DND-41 (cell line): ENCODE measurements around the gene SYNE3.
"Not testable (repeated sequence)": the region's sequence is repeated elsewhere in the genome, so short reads cannot be mapped to it uniquely, and the experiment has no call there.

Source experiments
- ATAC-seq: fragments of 200-7000 bp; cut with Tn5 transposase; 3 replicates; pipeline ENCODE4 v1.9.1; 2021; ENCODE audit warnings: low read depth; ENCODE audit not compliant: insufficient read depth
- DNase-seq: peaks from one replicate; pipeline ENCODE4 v3.0.0-alpha.2; 2020
- H2AFZ ChIP-seq: 2 replicates; pipeline ENCODE4 v1.6.0; 2012; ENCODE audit warnings: low read depth, low read length
- H3K27ac ChIP-seq: 2 replicates; pipeline ENCODE4 v1.5.1; 2012; ENCODE audit warnings: low read length, inconsistent platforms
- H3K27me3 ChIP-seq: fragments of 200-600 bp; sonication (generic); 2 replicates; pipeline ENCODE4 v1.6.0; 2012; ENCODE audit warnings: low read length, mild to moderate bottlenecking, inconsistent platforms; ENCODE audit not compliant: insufficient read depth, poor library complexity
- H3K36me3 ChIP-seq: 2 replicates; pipeline ENCODE4 v1.5.1; 2012; ENCODE audit warnings: low read length, inconsistent platforms; ENCODE audit not compliant: insufficient read depth
- H3K4me1 ChIP-seq: 2 replicates; pipeline ENCODE4 v1.5.1; 2012; ENCODE audit warnings: mild to moderate bottlenecking, low read length; ENCODE audit not compliant: insufficient read depth
- H3K4me2 ChIP-seq: 2 replicates; pipeline ENCODE4 v1.6.0; 2012; ENCODE audit warnings: mild to moderate bottlenecking, moderate library complexity, low read length, inconsistent platforms; ENCODE audit not compliant: insufficient read depth
- H3K4me3 ChIP-seq, 2 experiments: fragments of 200-600 bp in 1 of 2; shearing (Covaris generic) in 1 of 2; 2 replicates each; pipeline ENCODE4 v1.5.1; 2012 to 2016; ENCODE audit warnings: inconsistent platforms in 2 of 2, low read length in 2 of 2, mild to moderate bottlenecking in 2 of 2, low read depth in 1 of 2, moderate library complexity in 1 of 2
- H3K79me2 ChIP-seq: 2 replicates; pipeline ENCODE4 v1.6.0; 2012; ENCODE audit warnings: low read length, inconsistent platforms; ENCODE audit not compliant: insufficient read depth
- H3K9ac ChIP-seq: 2 replicates; pipeline ENCODE4 v1.6.0; 2012; ENCODE audit warnings: low read depth, mild to moderate bottlenecking, inconsistent platforms, low read length, moderate library complexity
- H3K9me3 ChIP-seq: 2 replicates; pipeline ENCODE4 v1.5.1; 2012; ENCODE audit warnings: low read length, moderate library complexity, mild to moderate bottlenecking, inconsistent platforms; ENCODE audit not compliant: insufficient read depth, severe bottlenecking
- H4K20me1 ChIP-seq: 2 replicates; pipeline ENCODE4 v1.6.0; 2012; ENCODE audit warnings: low read length; ENCODE audit not compliant: insufficient read depth
- EZH2 ChIP-seq: IDR thresholded peaks from 3 replicates; pipeline ENCODE4 v1.6.1; 2012; ENCODE audit warnings: borderline replicate concordance, low read depth, mild to moderate bottlenecking, moderate library complexity, low read length, inconsistent platforms; ENCODE audit not compliant: severe bottlenecking
- TF ChIP-seq, protein P1 (sequence below): IDR thresholded peaks from 2 replicates; pipeline ENCODE4 v1.5.1; 2012; ENCODE audit warnings: borderline replicate concordance, low read length, moderate library complexity, mild to moderate bottlenecking; ENCODE audit not compliant: poor library complexity, severe bottlenecking; ENCODE audit errors: extremely low read depth

The SYNE3 gene

DNA sequence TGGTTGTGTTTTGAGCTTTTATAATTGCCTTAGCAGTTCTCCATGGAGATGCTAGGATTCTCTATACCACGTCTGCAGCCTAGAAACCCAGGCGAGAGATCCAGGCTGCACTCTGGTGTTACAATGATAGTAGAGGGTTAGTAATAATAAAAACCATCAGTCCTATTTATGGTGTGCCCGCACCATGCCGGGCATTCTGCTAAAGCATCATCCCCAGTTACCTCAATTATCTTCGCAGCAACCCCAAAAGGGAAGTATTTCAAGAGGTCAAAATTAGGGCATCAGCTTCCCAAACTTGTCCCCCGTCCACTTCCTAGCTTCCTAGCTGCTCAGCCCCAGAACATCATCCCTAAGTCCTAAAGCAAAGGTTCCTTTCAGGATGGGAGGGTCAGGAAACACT, 3.2 kb downstream of the SYNE3 start:
- no peak overlapping the region for H3K27ac ChIP-seq
- H3K36me3 ChIP-seq: no peaks in the 10 kb centered on the region
- H3K4me1 ChIP-seq: 0 out of 2 replicates have a peak, but pooled peaks cover 4% of the 10 kb centered on the region
- H4K20me1 ChIP-seq: no peaks in the 10 kb centered on the region; the same call in 1 of the 2 replicates
- no peak overlapping the region for H3K4me3 ChIP-seq
- no peak overlapping the region for H3K4me2 ChIP-seq
- no peaks in the 10 kb centered on the region for H3K9me3 ChIP-seq
- ATAC-seq (no peak), DNase-seq (no peak)
- peaks cover 16% of the 10 kb centered on the region for H3K27me3 ChIP-seq
- H2AFZ ChIP-seq: no peak overlapping the region
- H3K9ac ChIP-seq: no peak overlapping the region
- no peaks in the 10 kb centered on the region for H3K79me2 ChIP-seq
- TF ChIP-seq EZH2: no peak
- TF ChIP-seq, protein P1, sequence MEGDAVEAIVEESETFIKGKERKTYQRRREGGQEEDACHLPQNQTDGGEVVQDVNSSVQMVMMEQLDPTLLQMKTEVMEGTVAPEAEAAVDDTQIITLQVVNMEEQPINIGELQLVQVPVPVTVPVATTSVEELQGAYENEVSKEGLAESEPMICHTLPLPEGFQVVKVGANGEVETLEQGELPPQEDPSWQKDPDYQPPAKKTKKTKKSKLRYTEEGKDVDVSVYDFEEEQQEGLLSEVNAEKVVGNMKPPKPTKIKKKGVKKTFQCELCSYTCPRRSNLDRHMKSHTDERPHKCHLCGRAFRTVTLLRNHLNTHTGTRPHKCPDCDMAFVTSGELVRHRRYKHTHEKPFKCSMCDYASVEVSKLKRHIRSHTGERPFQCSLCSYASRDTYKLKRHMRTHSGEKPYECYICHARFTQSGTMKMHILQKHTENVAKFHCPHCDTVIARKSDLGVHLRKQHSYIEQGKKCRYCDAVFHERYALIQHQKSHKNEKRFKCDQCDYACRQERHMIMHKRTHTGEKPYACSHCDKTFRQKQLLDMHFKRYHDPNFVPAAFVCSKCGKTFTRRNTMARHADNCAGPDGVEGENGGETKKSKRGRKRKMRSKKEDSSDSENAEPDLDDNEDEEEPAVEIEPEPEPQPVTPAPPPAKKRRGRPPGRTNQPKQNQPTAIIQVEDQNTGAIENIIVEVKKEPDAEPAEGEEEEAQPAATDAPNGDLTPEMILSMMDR: no peak

DNA sequence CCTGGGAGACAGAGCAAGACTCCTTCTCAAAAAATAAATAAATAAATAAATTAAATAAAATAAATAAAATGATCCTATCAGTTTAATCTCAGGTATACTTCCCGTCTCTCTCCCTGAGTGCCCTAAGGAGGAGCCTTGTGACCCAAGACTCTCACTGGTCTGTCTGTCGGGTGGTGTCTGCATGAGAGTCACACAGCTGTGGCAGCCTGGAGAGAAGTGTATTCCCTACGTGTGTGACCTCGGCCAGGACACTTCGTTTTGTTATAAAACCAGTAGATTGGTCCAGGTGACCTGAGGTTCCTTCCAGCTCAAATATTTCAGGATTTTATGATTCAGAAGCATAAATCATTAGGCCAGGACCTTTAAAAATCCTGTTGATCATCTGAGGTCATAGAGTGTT, 4.8 kb downstream of the SYNE3 start:
- Histone ChIP-seq H3K4me1 (0 out of 2 replicates have a peak, but pooled peaks cover 4% of the 10 kb centered on the region), H3K79me2 (no peaks in the 10 kb centered on the region), H2AFZ (no peak overlapping the region), H3K36me3 (no peaks in the 10 kb centered on the region), H3K27me3 (peaks cover 16% of the 10 kb centered on the region), H3K27ac (no peak overlapping the region), H3K4me2 (no peak overlapping the region), H3K4me3 (no peak overlapping the region), H3K9ac (no peak overlapping the region), H3K9me3 (no peaks in the 10 kb centered on the region), H4K20me1 (no peaks in the 10 kb centered on the region; the same call in 1 of the 2 replicates)
- TF ChIP-seq EZH2: no peak
- TF ChIP-seq, protein P1: no peak
- ATAC-seq (no peak), DNase-seq (no peak)

DNA sequence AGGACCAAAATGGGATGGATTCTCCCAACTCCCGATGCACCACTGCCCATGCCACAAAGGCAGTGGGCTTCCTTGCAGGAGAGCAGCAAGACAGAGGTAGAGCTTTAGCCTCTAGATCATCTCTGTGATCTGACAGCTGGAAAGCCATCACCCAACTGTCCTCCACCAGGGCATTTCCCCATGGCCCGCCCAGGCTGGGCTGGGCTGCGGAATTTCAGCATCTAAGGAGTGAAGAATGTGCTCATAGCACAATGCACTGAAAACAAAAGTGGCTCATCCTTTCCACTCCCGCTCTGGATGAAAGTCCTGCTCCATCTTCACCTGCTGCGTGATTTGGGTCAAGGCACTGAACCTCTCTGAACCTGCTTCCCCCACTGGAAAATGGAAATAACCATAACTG, 5.6 kb downstream of the SYNE3 start:
- Histone ChIP-seq H3K4me2 (no peak overlapping the region), H3K9ac (no peak overlapping the region), H3K4me1 (0 out of 2 replicates have a peak, but pooled peaks cover 2% of the 10 kb centered on the region), H3K36me3 (no peaks in the 10 kb centered on the region), H3K79me2 (no peaks in the 10 kb centered on the region), H3K4me3 (no peak overlapping the region), H4K20me1 (no peaks in the 10 kb centered on the region; the same call in 1 of the 2 replicates), H3K9me3 (no peaks in the 10 kb centered on the region), H3K27me3 (peaks cover 13% of the 10 kb centered on the region), H3K27ac (no peak overlapping the region), H2AFZ (no peak overlapping the region)
- ATAC-seq (no peak), DNase-seq (no peak)
- no peak for TF ChIP-seq EZH2
- TF ChIP-seq, protein P1: no peak

DNA sequence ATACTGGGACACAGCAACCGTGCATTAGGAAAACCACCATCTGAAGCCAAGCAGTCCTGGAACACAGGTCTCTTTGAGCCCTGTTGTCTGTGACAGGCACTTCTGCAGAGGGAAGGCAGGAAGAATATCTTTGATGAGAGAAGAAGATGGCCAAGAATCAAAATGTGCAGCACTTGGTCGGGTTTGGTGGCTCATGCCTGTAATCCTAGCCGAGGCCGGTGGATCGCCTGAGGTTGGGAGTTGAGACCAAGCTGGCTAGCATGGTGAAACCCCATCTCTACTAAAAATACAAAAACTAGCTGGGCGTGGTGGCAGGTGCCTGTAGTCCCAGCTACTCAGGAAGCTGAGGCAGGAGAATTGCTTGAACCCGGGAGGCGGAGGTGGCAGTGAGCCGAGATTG, 6.1 kb downstream of the SYNE3 start:
- not testable (repeated sequence) for H3K4me2 ChIP-seq, H3K27me3 ChIP-seq, DNase-seq, H2AFZ ChIP-seq, H3K36me3 ChIP-seq, H3K4me3 ChIP-seq, H3K27ac ChIP-seq, H3K9ac ChIP-seq, H4K20me1 ChIP-seq, H3K4me1 ChIP-seq, H3K79me2 ChIP-seq, ATAC-seq, H3K9me3 ChIP-seq
